HepG2 (cell line): ENCODE measurements around the gene PRKAR1B. TPM values are rescaled to one million over a fixed set of nuclear protein-coding genes. Genes with fewer than 3 reads are reported as not detected.

Experiments
- ATAC-seq: fragments of 200-7000 bp; cut with Tn5 transposase; 3 replicates; pipeline ENCODE4 v1.9.1; 2020; ENCODE audit warnings: mild to moderate bottlenecking, moderate library complexity
- BruUV-seq: library from RNA; stranded (reverse); fragments of 400-500 nt; replicated peaks from 2 replicates; lab custom pipeline; 2021; lab: Mats Ljungman, UMichigan
- CTCF ChIA-PET: fragments of 300-600 bp; formaldehyde crosslinking; extraction: SDS; loops from one replicate; lab custom pipeline; 2021; ENCODE audit warnings: low total read pairs, inconsistent platforms, low intra/inter-chr PET ratio; lab: Yijun Ruan, JAX
- POLR2A ChIA-PET: fragments of 350-600 bp; sonication (Branson Sonifier 250); formaldehyde crosslinking; loops from one replicate; lab custom pipeline; 2020; ENCODE audit warnings: antibody characterized with exemption, inconsistent platforms; lab: Yijun Ruan, JAX
- DNase-seq: peaks from one replicate; pipeline ENCODE4 v3.0.0-alpha.2; 2015; ENCODE audit warnings: low spot score
- FAIRE-seq: peaks from 3 replicates; lab custom pipeline; 2011; peaks lifted over from hg19 to GRCh38; lab: Jason Lieb, UNC
- H2AFZ ChIP-seq: one replicate; pipeline ENCODE4 v1.6.1; 2011; ENCODE audit warnings: low read length, inconsistent platforms
- H3K27ac ChIP-seq: fragments of 300-600 bp; 3 replicates; pipeline ENCODE4 v1.8.0; 2011; ENCODE audit warnings: mixed run types, mild to moderate bottlenecking, mixed read lengths, low read length, inconsistent platforms; ENCODE audit not compliant: insufficient read depth; ENCODE audit errors: extremely low read length
- H3K27me3 ChIP-seq, 2 experiments: fragments of 200-600 bp in 1 of 2; 2 replicates in 1 of 2; 3 replicates in 1 of 2; pipeline versions ENCODE4 v1.6.0 to v1.8.0; 2011; ENCODE audit warnings: low read length in 2 of 2, mild to moderate bottlenecking in 2 of 2, moderate library complexity in 2 of 2, inconsistent platforms in 1 of 2; ENCODE audit not compliant: insufficient read depth in 2 of 2, control insufficient read depth in 1 of 2
- H3K36me3 ChIP-seq, 2 experiments: fragments of 200-600 bp in 1 of 2; replicated peaks in 1 of 2; 2 replicates in 1 of 2; 3 replicates in 1 of 2; pipeline versions ENCODE4 v1.5.1 to v1.8.0; 2011; ENCODE audit warnings: low read length in 2 of 2, inconsistent platforms in 1 of 2; ENCODE audit not compliant: insufficient read depth in 2 of 2, control insufficient read depth in 1 of 2
- H3K4me1 ChIP-seq: 2 replicates; pipeline ENCODE4 v1.5.1; 2012; ENCODE audit warnings: low read length, inconsistent platforms; ENCODE audit not compliant: insufficient read depth
- H3K4me2 ChIP-seq: 2 replicates; pipeline ENCODE4 v1.6.0; 2011; ENCODE audit warnings: low read depth, low read length, inconsistent platforms
- H3K4me3 ChIP-seq, 3 experiments: fragments of 200-600 bp in 1 of 3; sonication (generic), shearing (Covaris generic) in 1 of 3; replicated peaks in 1 of 3; 2 replicates each; pipeline ENCODE4 v1.5.1; 2011 to 2016; ENCODE audit warnings: low read length in 3 of 3, inconsistent platforms in 2 of 3, low read depth in 2 of 3, mild to moderate bottlenecking in 2 of 3, control low read depth in 1 of 3, mixed read lengths in 1 of 3; ENCODE audit not compliant: insufficient read depth in 1 of 3
- H3K79me2 ChIP-seq: one replicate; pipeline ENCODE4 v1.6.1; 2011; ENCODE audit warnings: low read length, inconsistent platforms; ENCODE audit not compliant: insufficient read depth
- H3K9ac ChIP-seq: 2 replicates; pipeline ENCODE4 v1.6.0; 2011; ENCODE audit warnings: mild to moderate bottlenecking, low read depth, low read length, inconsistent platforms; ENCODE audit not compliant: insufficient read depth
- H3K9me3 ChIP-seq: 2 replicates; pipeline ENCODE4 v1.5.1; 2012; ENCODE audit warnings: mild to moderate bottlenecking, low read length
- H4K20me1 ChIP-seq: 2 replicates; pipeline ENCODE4 v1.6.0; 2011; ENCODE audit warnings: inconsistent platforms, mild to moderate bottlenecking, low read length, moderate library complexity; ENCODE audit not compliant: insufficient read depth
- KAT7 ChIP-seq: IDR thresholded peaks from 2 replicates; pipeline ENCODE4 v1.6.1; 2018; ENCODE audit warnings: borderline replicate concordance, missing compliant biosample characterization
- KDM5B ChIP-seq: sonication (generic); formaldehyde crosslinking; IDR thresholded peaks from 2 replicates; pipeline ENCODE4 v1.4.0; 2020; ENCODE audit warnings: missing genetic modification reagents, mild to moderate bottlenecking, borderline replicate concordance
- SRF ChIP-seq: IDR thresholded peaks from 2 replicates; pipeline ENCODE4 v1.6.1; 2011; ENCODE audit warnings: mild to moderate bottlenecking, low read depth, low read length, moderate library complexity
- ZNF232 ChIP-seq: sonication (generic); formaldehyde crosslinking; IDR thresholded peaks from 2 replicates; pipeline ENCODE4 v1.4.0; 2020; ENCODE audit warnings: missing genetic modification reagents, borderline replicate concordance
- ZNF446 ChIP-seq: sonication (generic); formaldehyde crosslinking; IDR thresholded peaks from 2 replicates; pipeline ENCODE4 v1.5.0; 2020; ENCODE audit warnings: mild to moderate bottlenecking, missing genetic modification reagents
- WGBS: methylation state at CpG from one replicate; pipeline ENCODE4 v1.1.6; 2017; ENCODE audit warnings: low lambda C conversion rate; 5-methylcytosine and 5-hydroxymethylcytosine counted together
- in situ Hi-C: cut with HindIII; loops from 2 replicates; pipeline ENCODE4 v1.10.0; 2017; ENCODE audit warnings: low pct_unique_long_range_greater_than_20kb; ENCODE audit not compliant: extremely low pct_ligation_motif_present
- intact Hi-C: fragments of 100-400 bp; cut with micrococcal nuclease; formaldehyde crosslinking; loops from one replicate; pipeline ENCODE4 v1.10.0; 2022; ENCODE audit not compliant: unreplicated experiment
- polyA plus RNA-seq, 8 experiments: library from polyadenylated mRNA; depleted of rRNA in 3 of 8; stranded (reverse) in 7 of 8; unstranded in 1 of 8; fragments of >200 nt; fragmentation: Illumina TruSeq in 4 of 8; extraction: Trizol in 4 of 8; gene quantifications; 2 replicates each; pipeline versions ENCODE4 v1.2.1 to v1.2.3, GENCODE V29; 2011 to 2016; ENCODE audit warnings: low read depth in 4 of 8, missing spikeins in 1 of 8, mixed read lengths in 1 of 8; ENCODE audit not compliant: insufficient read depth in 1 of 8
- total RNA-seq, 5 experiments: library from RNA; depleted of rRNA; stranded (reverse); fragments of >200 nt; fragmentation: Illumina TruSeq; extraction: Trizol; gene quantifications; 2 replicates each; pipeline ENCODE4 v1.2.3, GENCODE V29; 2016; ENCODE audit warnings: low read depth in 1 of 5
- TF ChIP-seq, protein P1 (sequence below): sonication (generic); formaldehyde crosslinking; IDR thresholded peaks from 2 replicates; pipeline ENCODE4 v1.4.0; 2020; ENCODE audit warnings: missing genetic modification reagents

Gene PRKAR1B
- total and polyA plus RNA-seq, 2 of the 13 experiments (the other 11 are each of a cell fraction or from before 2014, with no cell fraction given) = 7.9 to 28.2 TPM

- H3K4me3 ChIP-seq = no peak overlapping the region
- WGBS = 96% methylated on average over 15 of the region's 36 CpGs
- peaks cover 12 to 47% of the 10 kb centered on the region in 2 experiments; a peak in 4 of 5 replicates for H3K36me3 ChIP-seq
- no peak for FAIRE-seq
- no peak overlapping the region for H2AFZ ChIP-seq
- H3K4me2 ChIP-seq = no peak overlapping the region
- H3K9me3 ChIP-seq = no peaks in the 10 kb centered on the region
- peaks cover 8% of the 10 kb centered on the region for H3K4me1 ChIP-seq
- no peak overlapping the region for H3K27ac ChIP-seq
- CTCF ChIA-PET = no interaction called here
- no peak for DNase-seq
- no peak overlapping the region for H3K9ac ChIP-seq
- TF ChIP-seq, protein P1, sequence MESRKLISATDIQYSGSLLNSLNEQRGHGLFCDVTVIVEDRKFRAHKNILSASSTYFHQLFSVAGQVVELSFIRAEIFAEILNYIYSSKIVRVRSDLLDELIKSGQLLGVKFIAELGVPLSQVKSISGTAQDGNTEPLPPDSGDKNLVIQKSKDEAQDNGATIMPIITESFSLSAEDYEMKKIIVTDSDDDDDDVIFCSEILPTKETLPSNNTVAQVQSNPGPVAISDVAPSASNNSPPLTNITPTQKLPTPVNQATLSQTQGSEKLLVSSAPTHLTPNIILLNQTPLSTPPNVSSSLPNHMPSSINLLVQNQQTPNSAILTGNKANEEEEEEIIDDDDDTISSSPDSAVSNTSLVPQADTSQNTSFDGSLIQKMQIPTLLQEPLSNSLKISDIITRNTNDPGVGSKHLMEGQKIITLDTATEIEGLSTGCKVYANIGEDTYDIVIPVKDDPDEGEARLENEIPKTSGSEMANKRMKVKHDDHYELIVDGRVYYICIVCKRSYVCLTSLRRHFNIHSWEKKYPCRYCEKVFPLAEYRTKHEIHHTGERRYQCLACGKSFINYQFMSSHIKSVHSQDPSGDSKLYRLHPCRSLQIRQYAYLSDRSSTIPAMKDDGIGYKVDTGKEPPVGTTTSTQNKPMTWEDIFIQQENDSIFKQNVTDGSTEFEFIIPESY = peak; percentile 37; the same call in 1 of the 2 replicates
- TF ChIP-seq ZNF446 (CRISPR knock-in tag) (no peak), KAT7 (CRISPR knock-in tag) (no peak), SRF (no peak), KDM5B (CRISPR knock-in tag) (no peak), ZNF232 (no peak)
- in situ Hi-C loops = no loop called here
- peak; percentile 44; the same call in 2 of the 3 replicates for ATAC-seq
- POLR2A ChIA-PET = no interaction called here
- intact Hi-C loops = no loop called here
- BruUV-seq = no TSS peak
- H3K79me2 ChIP-seq = no peaks in the 10 kb centered on the region
- H4K20me1 ChIP-seq = 0 out of 2 replicates have a peak, but pooled peaks cover 2% of the 10 kb centered on the region
- no peaks in the 10 kb centered on the region for H3K27me3 ChIP-seq
Observed at GRCh38 chr7:768881-769504, 41.9 kb upstream of the PRKAR1B start.
